ENCODE data around the gene COL9A3.
"Not testable (repeated sequence)": the region's sequence is repeated elsewhere in the genome, so short reads cannot be mapped to it uniquely, and the experiment has no call there.

Gene COL9A3

GRCh38 chr20:62835931-62836861 lies 19.3 kb downstream of the COL9A3 start:
- no peak for DNase-seq (ENCODE audit: low read depth, low spot score)

- DNase-seq (ENCODE audit: low read depth, low spot score) = no peak
These were observed 20.2 kb downstream of the COL9A3 start for GRCh38 chr20:62836967-62837490.

GRCh38 chr20:62837790-62838127 lies 20.9 kb downstream of the COL9A3 start:
- DNase-seq (ENCODE audit: low read depth, low spot score) = no peak

- no peak for DNase-seq (ENCODE audit: low read depth, low spot score)
These were observed 21.5 kb downstream of the COL9A3 start for GRCh38 chr20:62838128-62838891.

GRCh38 chr20:62839261-62839660 lies 22.4 kb downstream of the COL9A3 start:
- no peak for DNase-seq (ENCODE audit: low read depth, low spot score)

GRCh38 chr20:62839816-62840215 lies 23.0 kb downstream of the COL9A3 start:
- no peak for DNase-seq (ENCODE audit: low read depth, low spot score)

- no peak for DNase-seq (ENCODE audit: low read depth, low spot score)
These were observed 23.7 kb downstream of the COL9A3 start for GRCh38 chr20:62840244-62841197.

- DNase-seq (ENCODE audit: low read depth, low spot score) = no peak
These were observed 24.9 kb downstream of the COL9A3 start for GRCh38 chr20:62841705-62842212.

GRCh38 chr20:62843656-62844055 lies 26.8 kb downstream of the COL9A3 start:
- no peak for DNase-seq (ENCODE audit: low read depth, low spot score)

GRCh38 chr20:62844182-62844581 lies 27.3 kb downstream of the COL9A3 start:
- no peak for DNase-seq (ENCODE audit: low read depth, low spot score)

- no peak for DNase-seq (ENCODE audit: low read depth, low spot score)
These were observed 28.7 kb downstream of the COL9A3 start for GRCh38 chr20:62845416-62846160.

- DNase-seq (ENCODE audit: low read depth, low spot score) = no peak
These were observed 29.5 kb downstream of the COL9A3 start for GRCh38 chr20:62846166-62846890.

- DNase-seq (ENCODE audit: low read depth, low spot score) = not testable (repeated sequence)
These were observed 32.1 kb downstream of the COL9A3 start for GRCh38 chr20:62848917-62849316.

- DNase-seq (ENCODE audit: low read depth, low spot score) = no peak
These were observed 32.6 kb downstream of the COL9A3 start for GRCh38 chr20:62849431-62849830.

GRCh38 chr20:62850333-62850974 lies 33.6 kb downstream of the COL9A3 start:
- no peak for DNase-seq (ENCODE audit: low read depth, low spot score)

- DNase-seq (ENCODE audit: low read depth, low spot score) = no peak
These were observed 35.3 kb downstream of the COL9A3 start for GRCh38 chr20:62852196-62852595.

- no peak for DNase-seq (ENCODE audit: low read depth, low spot score)
These were observed 36.0 kb downstream of the COL9A3 start for GRCh38 chr20:62852841-62853240.

GRCh38 chr20:62853304-62853703 lies 36.5 kb downstream of the COL9A3 start:
- DNase-seq (ENCODE audit: low read depth, low spot score) = not testable (repeated sequence)

GRCh38 chr20:62854121-62854520 lies 37.3 kb downstream of the COL9A3 start:
- no peak for DNase-seq (ENCODE audit: low read depth, low spot score)

All from iPS DF 19.7 (cell line).